Loucy (cell line): ENCODE data around the gene ARHGAP15.

ENCODE experiments used
- CTCF ChIP-seq: fragments of 200-600 bp; sonication (generic); conservative IDR thresholded peaks from 2 replicates; pipeline ENCODE4 v1.5.1; 2014; ENCODE audit warnings: mild to moderate bottlenecking, antibody characterized with exemption, low read length
- EZH2phosphoT487 ChIP-seq: fragments of 200-600 bp; IDR thresholded peaks from 2 replicates; pipeline ENCODE4 v1.6.1; 2018; ENCODE audit warnings: antibody characterized with exemption, mild to moderate bottlenecking, moderate library complexity, borderline replicate concordance

- no peak for TF ChIP-seq CTCF
- no peak for TF ChIP-seq EZH2phosphoT487
These were observed 28.9 kb downstream of the ARHGAP15 start for GRCh38 chr2:143158098-143158497.
